AG04450 (cell line): ENCODE measurements around the gene ZNF280C. TPM values are rescaled to one million over a fixed set of nuclear protein-coding genes. Genes with fewer than 3 reads are reported as not detected.

Experiments used
- CTCF ChIA-PET: fragments of 300-600, 350-600 bp; formaldehyde crosslinking; extraction: SDS; loops from one replicate; lab custom pipeline; 2022; ENCODE audit warnings: antibody characterized with exemption, inconsistent platforms; lab: Charles Lee
- POLR2A ChIA-PET: fragments of 350-600 bp; formaldehyde crosslinking; extraction: SDS; loops from one replicate; lab custom pipeline; 2021; ENCODE audit warnings: antibody characterized with exemption, inconsistent platforms; lab: Yijun Ruan, JAX
- DNase-seq: peaks from one replicate; pipeline ENCODE4 v3.0.0-alpha.2; 2011; ENCODE audit warnings: low read depth, low spot score
- H3K27ac ChIP-seq: one replicate; pipeline ENCODE4 v1.5.1; 2012; ENCODE audit warnings: low read depth, low read length, control low read depth
- H3K27me3 ChIP-seq: one replicate; pipeline ENCODE4 v1.6.0; 2012; ENCODE audit warnings: low read length; ENCODE audit not compliant: control insufficient read depth, insufficient read depth
- H3K4me3 ChIP-seq: 2 replicates; pipeline ENCODE4 v1.5.1; 2011; ENCODE audit warnings: mild to moderate bottlenecking, low read depth, low read length, control low read depth
- H3K9me3 ChIP-seq: 2 replicates; pipeline ENCODE4 v1.5.1; 2012; ENCODE audit warnings: low read length; ENCODE audit not compliant: control insufficient read depth, insufficient read depth
- CTCF ChIP-seq: IDR thresholded peaks from 2 replicates; pipeline ENCODE4 v1.5.1; 2011; ENCODE audit warnings: low read depth, low read length, control low read depth, inconsistent platforms
- polyA plus RNA-seq: library from polyadenylated mRNA; depleted of rRNA; stranded (reverse); fragments of >200 nt; gene quantifications from 2 replicates; pipeline ENCODE4 v1.2.3, GENCODE V29; 2011

ZNF280C gene
- polyA plus RNA-seq, 1 experiment = 9.9 TPM

- H3K4me3 ChIP-seq = no peak overlapping the region
- no peak for DNase-seq
- H3K9me3 ChIP-seq = no peaks in the 10 kb centered on the region
- no peak for TF ChIP-seq CTCF
- CTCF ChIA-PET = interaction anchor here (1.1 to 1.9 kb wide), 3 partner anchors 19 to 113 kb away, joined by 3 to 5 read pairs (median 4); no protein-coding TSS in a partner anchor
- POLR2A ChIA-PET = no interaction called here
- H3K27me3 ChIP-seq = no peaks in the 10 kb centered on the region
- H3K27ac ChIP-seq = peak overlapping the region; percentile 86
Measured at GRCh38 chrX:130173190-130173895, 95.4 kb downstream of the ZNF280C start.

GRCh38 chrX:130172127-130172845 lies 96.4 kb downstream of the ZNF280C start:
- TF ChIP-seq CTCF = no peak
- POLR2A ChIA-PET = no interaction called here
- DNase-seq = no peak
- no peak overlapping the region for H3K27ac ChIP-seq
- peak overlapping the region; percentile 56 for H3K4me3 ChIP-seq
- no peaks in the 10 kb centered on the region for H3K27me3 ChIP-seq
- CTCF ChIA-PET = no interaction called here
- H3K9me3 ChIP-seq = no peaks in the 10 kb centered on the region

GRCh38 chrX:130171446-130172126 lies 97.1 kb downstream of the ZNF280C start, which contains the start of gene RAB33A:
Gene RAB33A, plus strand, starts transcription at chrX:130171962. Its CDS starts 101 bp downstream, at chrX:130172063.
- Histone ChIP-seq H3K4me3 (peak within 1 kb of the TSS; percentile 56), H3K9me3 (no peaks in the 10 kb centered on the region), H3K27me3 (no peaks in the 10 kb centered on the region), H3K27ac (no peak within 1 kb of the TSS)
- TF ChIP-seq CTCF = no peak
- CTCF ChIA-PET = no interaction called here
- POLR2A ChIA-PET = interaction anchor here (1.1 kb wide), 1 partner anchor 53 kb away, joined by 3 read pairs; no protein-coding TSS in a partner anchor
- DNase-seq = no peak

- Histone ChIP-seq H3K27me3 (no peaks in the 10 kb centered on the region), H3K27ac (no peak overlapping the region), H3K9me3 (no peaks in the 10 kb centered on the region), H3K4me3 (peak overlapping the region; percentile 56)
- no peak for DNase-seq
- ChIA-PET POLR2A (interaction anchor here (1.1 kb wide), 1 partner anchor 52 kb away, joined by 3 read pairs; no protein-coding TSS in a partner anchor), CTCF (interaction anchor here (0.6 to 1.4 kb wide), 3 partner anchors 110 to 666 kb away, joined by 3 to 5 read pairs (median 4); no protein-coding TSS in a partner anchor)
- TF ChIP-seq CTCF = no peak
Measured at GRCh38 chrX:130170752-130171445, 97.8 kb downstream of the ZNF280C start.
